ENCODE measurements around the gene GRM8.

Gene GRM8

GRCh38 chr7:126419047-126419446 lies 833.7 kb downstream of the GRM8 start (continued):
- no peak for TF ChIP-seq CSRNP3 (CRISPR knock-in tag; IDR thresholded peaks at IDR 0.05)
- no peak for TF ChIP-seq ZNF70 (CRISPR knock-in tag; IDR thresholded peaks at IDR 0.05)
- TF ChIP-seq PPARA (CRISPR knock-in tag; IDR thresholded peaks at IDR 0.05; ENCODE audit: borderline replicate concordance) = no peak

- no peak for TF ChIP-seq RARB (CRISPR knock-in tag; IDR thresholded peaks at IDR 0.05)
- no peak for TF ChIP-seq SNAI2 (CRISPR knock-in tag; IDR thresholded peaks at IDR 0.05)
- no peak for TF ChIP-seq ZC3H10 (CRISPR knock-in tag; IDR thresholded peaks at IDR 0.05)
- TF ChIP-seq TSHZ2 (CRISPR knock-in tag; IDR thresholded peaks at IDR 0.05) = no peak
- no peak for TF ChIP-seq ISL1 (CRISPR knock-in tag; IDR thresholded peaks at IDR 0.05)
- TF ChIP-seq TCF4 (CRISPR knock-in tag; IDR thresholded peaks at IDR 0.05; ENCODE audit: borderline replicate concordance) = no peak
- no peak for TF ChIP-seq ZFP3 (CRISPR knock-in tag; IDR thresholded peaks at IDR 0.05)
- no peak for TF ChIP-seq BACH2 (CRISPR knock-in tag; IDR thresholded peaks at IDR 0.05; ENCODE audit: borderline replicate concordance)
- TF ChIP-seq TOX (CRISPR knock-in tag; IDR thresholded peaks at IDR 0.05; ENCODE audit: borderline replicate concordance) = no peak
- no peak for TF ChIP-seq ZNF8 (CRISPR knock-in tag; IDR thresholded peaks at IDR 0.05)
- TF ChIP-seq ZNF565 (CRISPR knock-in tag; conservative IDR thresholded peaks at IDR 0.05; ENCODE audit: low read depth) = no peak
- TF ChIP-seq PATZ1 (CRISPR knock-in tag; IDR thresholded peaks at IDR 0.05; ENCODE audit: borderline replicate concordance) = no peak
- ATAC-seq = no peak
These were observed 840.8 kb downstream of the GRM8 start for GRCh38 chr7:126411821-126412383.

- TF ChIP-seq ZNF8 (CRISPR knock-in tag; IDR thresholded peaks at IDR 0.05) (no peak), ESRRG (CRISPR knock-in tag; IDR thresholded peaks at IDR 0.05) (no peak), ZFP3 (CRISPR knock-in tag; IDR thresholded peaks at IDR 0.05) (no peak), CSDC2 (CRISPR knock-in tag; IDR thresholded peaks at IDR 0.05) (no peak), ZNF70 (CRISPR knock-in tag; IDR thresholded peaks at IDR 0.05) (no peak), CREB5 (CRISPR knock-in tag; IDR thresholded peaks at IDR 0.05; ENCODE audit: low read depth) (no peak), SNAI2 (CRISPR knock-in tag; IDR thresholded peaks at IDR 0.05) (no peak), TOX (CRISPR knock-in tag; IDR thresholded peaks at IDR 0.05; ENCODE audit: borderline replicate concordance) (no peak), PPARA (CRISPR knock-in tag; IDR thresholded peaks at IDR 0.05; ENCODE audit: borderline replicate concordance) (no peak)
- ATAC-seq = no peak
These were observed 841.5 kb downstream of the GRM8 start for GRCh38 chr7:126411032-126411820.

GRCh38 chr7:126403040-126403439 lies 849.7 kb downstream of the GRM8 start:
- TF ChIP-seq ZFP30 (CRISPR knock-in tag; IDR thresholded peaks at IDR 0.05) (0 out of 2 replicates have a peak, but pooled peaks have one; percentile 19), ZFP3 (CRISPR knock-in tag; IDR thresholded peaks at IDR 0.05) (no peak), ISL1 (CRISPR knock-in tag; IDR thresholded peaks at IDR 0.05) (peak; percentile 52; the same call in 1 of the 2 replicates)
- ATAC-seq = no peak
